KMS-11 (cell line): ENCODE results near the gene IL22.

ENCODE experiments used
- H2AFZ ChIP-seq: fragments of 200-600 bp; sonication (generic); 2 replicates; pipeline ENCODE4 v1.6.1; 2016; ENCODE audit warnings: antibody characterized with exemption, mixed run types, low read depth
- H3K27ac ChIP-seq: fragments of 200-600 bp; sonication (generic); 2 replicates; pipeline ENCODE4 v1.6.1; 2016; ENCODE audit warnings: mild to moderate bottlenecking, mixed run types
- H3K27me3 ChIP-seq: fragments of 200-600 bp; sonication (generic); 2 replicates; pipeline ENCODE4 v1.6.1; 2017; ENCODE audit warnings: mild to moderate bottlenecking, low read depth, mixed run types, moderate library complexity; ENCODE audit not compliant: insufficient read depth
- H3K36me3 ChIP-seq: fragments of 200-600 bp; sonication (generic); 2 replicates; pipeline ENCODE4 v1.6.1; 2017; ENCODE audit warnings: mild to moderate bottlenecking, mixed run types; ENCODE audit not compliant: insufficient read depth
- H3K4me1 ChIP-seq: fragments of 200-600 bp; sonication (generic); 2 replicates; pipeline ENCODE4 v1.6.1; 2016; ENCODE audit warnings: mild to moderate bottlenecking, low read depth, mixed run types; ENCODE audit not compliant: poor library complexity, severe bottlenecking
- H3K4me2 ChIP-seq: fragments of 200-600 bp; sonication (generic); 2 replicates; pipeline ENCODE4 v1.7.0; 2016; ENCODE audit warnings: mild to moderate bottlenecking, mixed run types
- H3K4me3 ChIP-seq: fragments of 200-600 bp; sonication (generic); IDR thresholded peaks from 2 replicates; pipeline ENCODE4 v1.6.1; 2017; ENCODE audit warnings: low read depth, low read length, mixed read lengths; ENCODE audit not compliant: insufficient read depth
- H3K79me2 ChIP-seq: fragments of 200-600 bp; sonication (generic); 2 replicates; pipeline ENCODE4 v1.6.1; 2016; ENCODE audit warnings: low read depth, mixed run types; ENCODE audit not compliant: insufficient read depth
- H3K9ac ChIP-seq: fragments of 200-600 bp; sonication (generic); 2 replicates; pipeline ENCODE4 v1.6.1; 2016; ENCODE audit warnings: mild to moderate bottlenecking, mixed run types
- H4K20me1 ChIP-seq: fragments of 200-600 bp; sonication (generic); 2 replicates; pipeline ENCODE4 v1.6.1; 2016; ENCODE audit warnings: mild to moderate bottlenecking, mixed run types; ENCODE audit not compliant: insufficient read depth
- CTCF ChIP-seq: fragments of 200-600 bp; sonication (generic); conservative IDR thresholded peaks from 2 replicates; pipeline ENCODE4 v1.6.1; 2017; ENCODE audit warnings: low read depth, mild to moderate bottlenecking, antibody characterized with exemption, low read length, moderate library complexity, mixed read lengths

The IL22 gene

DNA sequence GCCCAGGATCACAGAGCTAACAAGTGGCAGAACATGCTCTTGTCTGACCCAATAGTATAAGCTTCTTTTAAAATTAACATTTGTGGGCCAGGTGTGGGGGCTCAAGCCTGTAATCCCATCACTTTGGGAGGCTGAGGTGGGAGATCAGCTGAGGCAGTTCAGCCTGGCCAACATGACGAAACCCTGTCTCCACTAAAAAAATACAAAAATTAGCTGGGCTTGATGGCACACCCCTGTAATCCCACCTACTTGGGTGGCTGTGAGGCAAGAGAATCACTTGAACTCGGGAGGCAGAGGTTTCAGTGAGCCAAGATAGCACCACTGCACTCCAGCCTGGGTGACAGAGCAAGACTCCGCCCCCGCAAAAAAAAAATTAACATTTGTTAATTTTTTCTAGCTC, 33.0 kb upstream of the IL22 start:
- Histone ChIP-seq H2AFZ (no peak overlapping the region), H3K4me1 (peaks cover 16% of the 10 kb centered on the region), H3K27me3 (no peaks in the 10 kb centered on the region), H3K9ac (no peak overlapping the region), H3K4me2 (no peak overlapping the region), H3K4me3 (no peak overlapping the region), H3K79me2 (no peaks in the 10 kb centered on the region), H3K36me3 (no peaks in the 10 kb centered on the region), H3K27ac (no peak overlapping the region), H4K20me1 (no peaks in the 10 kb centered on the region)
- TF ChIP-seq CTCF, result no peak

DNA sequence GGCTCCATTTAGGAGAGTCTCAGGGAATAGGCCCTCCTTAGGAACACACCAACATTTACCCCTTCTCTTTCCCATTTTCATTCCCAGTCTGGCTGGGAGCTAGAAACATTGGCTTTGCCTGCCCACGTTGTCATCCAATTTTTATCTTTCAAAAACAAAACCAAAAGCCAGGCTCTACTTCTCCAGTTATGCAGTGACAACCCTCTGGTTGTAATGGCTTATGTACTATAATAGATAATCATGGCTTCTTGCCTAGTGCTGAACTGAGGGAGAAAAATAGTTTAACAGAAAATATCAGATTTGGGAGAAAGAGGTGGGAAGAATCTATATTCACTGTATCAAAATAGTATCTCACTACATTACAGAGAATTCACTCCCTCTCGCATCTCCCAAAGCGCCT, 32.1 kb upstream of the IL22 start:
- Histone ChIP-seq H3K27ac (no peak overlapping the region), H3K4me3 (no peak overlapping the region), H3K4me2 (no peak overlapping the region), H3K4me1 (peaks cover 14% of the 10 kb centered on the region), H4K20me1 (no peaks in the 10 kb centered on the region), H3K79me2 (no peaks in the 10 kb centered on the region), H3K36me3 (no peaks in the 10 kb centered on the region), H2AFZ (no peak overlapping the region), H3K27me3 (no peaks in the 10 kb centered on the region), H3K9ac (no peak overlapping the region)
- TF ChIP-seq CTCF, result no peak

GRCh38 chr12:68281322-68282077, 28.1 kb upstream of the IL22 start:
- no peaks in the 10 kb centered on the region for H4K20me1 ChIP-seq
- H3K27me3 ChIP-seq, result no peaks in the 10 kb centered on the region
- H3K4me2 ChIP-seq, result no peak overlapping the region
- TF ChIP-seq CTCF, result no peak
- H3K4me1 ChIP-seq, result peaks cover 6% of the 10 kb centered on the region
- no peak overlapping the region for H3K27ac ChIP-seq
- no peaks in the 10 kb centered on the region for H3K79me2 ChIP-seq
- no peaks in the 10 kb centered on the region for H3K36me3 ChIP-seq
- H2AFZ ChIP-seq, result no peak overlapping the region
- H3K4me3 ChIP-seq, result no peak overlapping the region
- no peak overlapping the region for H3K9ac ChIP-seq

- no peaks in the 10 kb centered on the region for H3K79me2 ChIP-seq
- no peak for TF ChIP-seq CTCF
- no peaks in the 10 kb centered on the region for H3K27me3 ChIP-seq
- no peak overlapping the region for H3K4me2 ChIP-seq
- peaks cover 6% of the 10 kb centered on the region for H3K4me1 ChIP-seq
- H3K4me3 ChIP-seq, result no peak overlapping the region
- H3K27ac ChIP-seq, result no peak overlapping the region
- no peak overlapping the region for H3K9ac ChIP-seq
- H2AFZ ChIP-seq, result no peak overlapping the region
- no peaks in the 10 kb centered on the region for H4K20me1 ChIP-seq
- no peaks in the 10 kb centered on the region for H3K36me3 ChIP-seq
These were observed 26.8 kb upstream of the IL22 start for GRCh38 chr12:68280240-68280639.
